Stimulated activated CD8-positive, alpha-beta memory T cell treated with anti-CD3 and anti-CD28 coated beads, Interleukin-4, amount 100 ng/mL, for 1 hour (primary cell): ENCODE results near the gene PATJ.
"Not testable (repeated sequence)": the region's sequence is repeated elsewhere in the genome, so short reads cannot be mapped to it uniquely, and the experiment has no call there.

Source experiments
- DNase-seq, 2 donors: peaks; one replicate each; pipeline ENCODE4 v3.0.0-alpha.2; 2020; ENCODE audit warnings: low read depth in 2 of 2, low spot score in 1 of 2

The PATJ gene

GRCh38 chr1:61746813-61747212, 4.5 kb downstream of the PATJ start:
- no peak for DNase-seq

- no peak for DNase-seq
Observed at GRCh38 chr1:61748566-61748965, 6.3 kb downstream of the PATJ start.

GRCh38 chr1:61749574-61749973, 7.3 kb downstream of the PATJ start:
- DNase-seq, result no peak

- DNase-seq, result no peak
Observed at GRCh38 chr1:61752921-61753389, 10.7 kb downstream of the PATJ start.

GRCh38 chr1:61753998-61754508, 11.8 kb downstream of the PATJ start:
- DNase-seq, result no peak

- no peak for DNase-seq
Observed at GRCh38 chr1:61754545-61754944, 12.3 kb downstream of the PATJ start.

GRCh38 chr1:61756773-61757172, 14.5 kb downstream of the PATJ start:
- DNase-seq, result no peak

GRCh38 chr1:61757950-61758349, 15.7 kb downstream of the PATJ start:
- no peak for DNase-seq

- no peak for DNase-seq
Observed at GRCh38 chr1:61770131-61770530, 27.9 kb downstream of the PATJ start.

- no peak for DNase-seq
Observed at GRCh38 chr1:61776091-61776490, 33.8 kb downstream of the PATJ start.

GRCh38 chr1:61779231-61779630, 37.0 kb downstream of the PATJ start:
- DNase-seq, result no peak

GRCh38 chr1:61781151-61781550, 38.9 kb downstream of the PATJ start:
- no peak for DNase-seq

- peak in 1 of 2 donors; percentile 26 for DNase-seq
Observed at GRCh38 chr1:61782771-61783170, 40.5 kb downstream of the PATJ start.

GRCh38 chr1:61784726-61785125, 42.4 kb downstream of the PATJ start:
- DNase-seq, result no peak

- no peak for DNase-seq
Observed at GRCh38 chr1:61790837-61791236, 48.6 kb downstream of the PATJ start.

GRCh38 chr1:61797045-61797755, 54.9 kb downstream of the PATJ start:
- DNase-seq, result no peak

- DNase-seq, result not testable (repeated sequence)
Observed at GRCh38 chr1:61801047-61801446, 58.8 kb downstream of the PATJ start.

GRCh38 chr1:61807606-61808140, 65.4 kb downstream of the PATJ start:
- no peak for DNase-seq

- DNase-seq, result no peak
Observed at GRCh38 chr1:61808321-61808720, 66.0 kb downstream of the PATJ start.

GRCh38 chr1:61808968-61809367, 66.7 kb downstream of the PATJ start:
- no peak for DNase-seq

GRCh38 chr1:61812916-61813315, 70.6 kb downstream of the PATJ start:
- no peak for DNase-seq

GRCh38 chr1:61816191-61816590, 73.9 kb downstream of the PATJ start:
- no peak for DNase-seq

- no peak for DNase-seq
Observed at GRCh38 chr1:61818992-61819391, 76.7 kb downstream of the PATJ start.
